HG02763 (cell line): ENCODE data around the gene RPS5.
"Not testable (repeated sequence)": the region's sequence is repeated elsewhere in the genome, so short reads cannot be mapped to it uniquely, and the experiment has no call there.

Source experiments
- ATAC-seq: cut with Tn5 transposase; IDR thresholded peaks from one replicate; pipeline ENCODE4 v1.9.1; 2021; ENCODE audit warnings: mild to moderate bottlenecking, moderate library complexity; ENCODE audit not compliant: unreplicated experiment

The RPS5 gene

GRCh38 chr19:58386576-58387337 lies at the start of gene RPS5:
Gene RPS5 (plus strand): TSS chr19:58387269. CDS start chr19:58388138, 869 bp downstream.
- peak; percentile 85 for ATAC-seq

- no peak for ATAC-seq
These were observed 48.7 kb upstream of the RPS5 start for GRCh38 chr19:58338336-58338735.

GRCh38 chr19:58338825-58339558 lies 48.1 kb upstream of the RPS5 start:
- no peak for ATAC-seq

GRCh38 chr19:58345558-58345957 lies 41.5 kb upstream of the RPS5 start:
- ATAC-seq = no peak

- peak; percentile 82 for ATAC-seq
These were observed 39.8 kb upstream of the RPS5 start for GRCh38 chr19:58346961-58347929.

GRCh38 chr19:58348080-58348479 lies 39.0 kb upstream of the RPS5 start:
- not testable (repeated sequence) for ATAC-seq

GRCh38 chr19:58349590-58349989 lies 37.5 kb upstream of the RPS5 start:
- ATAC-seq = no peak

- no peak for ATAC-seq
These were observed 36.8 kb upstream of the RPS5 start for GRCh38 chr19:58350001-58350861.

- no peak for ATAC-seq
These were observed 36.1 kb upstream of the RPS5 start for GRCh38 chr19:58350871-58351557.

- no peak for ATAC-seq
These were observed 35.6 kb upstream of the RPS5 start for GRCh38 chr19:58351558-58351878.

GRCh38 chr19:58351990-58352755 lies 34.9 kb upstream of the RPS5 start:
- no peak for ATAC-seq

GRCh38 chr19:58352760-58353671 lies 34.1 kb upstream of the RPS5 start, which contains the start of gene A1BG:
Gene A1BG (minus strand): TSS chr19:58353492. CDS start chr19:58353437, 55 bp downstream.
- no peak for ATAC-seq

GRCh38 chr19:58353717-58354477 lies 33.2 kb upstream of the RPS5 start:
- ATAC-seq = no peak

GRCh38 chr19:58354478-58355030 lies 32.5 kb upstream of the RPS5 start:
- no peak for ATAC-seq

GRCh38 chr19:58355215-58355796 lies 31.8 kb upstream of the RPS5 start:
- no peak for ATAC-seq
